ENCODE data around the gene FBLN2.

Gene FBLN2

DNA sequence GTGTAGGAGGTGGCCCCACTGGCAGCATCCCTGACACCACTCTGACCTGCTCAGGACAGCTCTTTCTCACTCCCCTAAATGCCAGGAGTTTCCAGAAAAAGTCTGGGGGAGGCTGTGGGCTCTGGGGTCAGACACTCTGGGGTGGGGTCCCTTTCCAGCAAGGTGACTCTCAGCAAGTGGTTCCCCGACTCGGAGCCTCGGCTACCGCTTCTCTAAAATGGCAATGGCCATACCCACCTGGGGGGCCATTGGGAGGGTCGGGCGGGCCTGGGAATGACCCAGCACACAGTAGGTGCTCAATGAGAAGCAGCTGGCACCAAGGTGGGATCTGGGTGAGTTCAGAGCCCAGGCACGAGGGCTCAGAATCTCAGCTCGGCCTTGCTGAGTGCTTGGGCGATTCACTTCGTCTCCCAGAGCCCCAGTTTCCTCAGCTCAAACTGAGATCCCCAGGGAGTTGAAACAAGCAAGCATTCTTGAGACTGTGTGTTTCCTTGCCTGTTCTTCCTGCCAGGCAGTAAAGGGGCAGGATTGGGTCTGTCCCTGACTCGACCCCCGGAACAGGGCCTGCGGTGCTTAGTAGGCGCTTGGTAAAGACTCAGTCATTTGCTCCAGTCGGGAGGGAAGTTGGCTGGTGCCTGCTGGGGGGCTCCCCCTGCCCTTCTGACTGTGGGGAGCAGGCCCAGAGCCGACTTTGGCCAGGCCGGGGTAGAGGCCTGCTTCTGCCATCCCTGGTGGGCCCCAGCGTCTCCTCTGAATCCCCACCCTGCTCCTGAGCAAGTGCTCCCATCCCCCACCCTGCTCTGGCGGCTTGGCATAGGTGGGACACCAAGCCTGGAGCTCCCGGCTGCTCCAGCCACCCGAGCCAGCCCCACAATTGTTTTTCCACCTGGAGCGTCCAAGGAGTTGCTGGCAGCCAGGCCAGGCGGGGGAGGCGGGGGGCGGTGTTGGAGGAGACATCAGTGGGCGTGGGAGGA is 32.9 kb upstream of the FBLN2 start:
- Histone ChIP-seq H2AFZ (ENCODE audit: low read depth) (no peak overlapping the region), H3K79me2 (ENCODE audit: insufficient read depth, low read depth) (no peaks in the 10 kb centered on the region), H4K20me1 (ENCODE audit: insufficient read depth) (no peaks in the 10 kb centered on the region), H3K27me3 (ENCODE audit: insufficient read depth, low read depth) (peaks cover 13% of the 10 kb centered on the region; the same call in 1 of the 2 replicates), H3K36me3 (ENCODE audit: insufficient read depth) (no peaks in the 10 kb centered on the region), H3K4me2 (no peak overlapping the region), H3K4me1 (ENCODE audit: low read depth, poor library complexity, severe bottlenecking) (no peaks in the 10 kb centered on the region), H3K4me3 (IDR thresholded peaks at IDR 0.05; ENCODE audit: insufficient read depth, low read depth, low read length) (no peak overlapping the region), H3K27ac (no peak overlapping the region), H3K9ac (no peak overlapping the region)
- TF ChIP-seq, protein P1, sequence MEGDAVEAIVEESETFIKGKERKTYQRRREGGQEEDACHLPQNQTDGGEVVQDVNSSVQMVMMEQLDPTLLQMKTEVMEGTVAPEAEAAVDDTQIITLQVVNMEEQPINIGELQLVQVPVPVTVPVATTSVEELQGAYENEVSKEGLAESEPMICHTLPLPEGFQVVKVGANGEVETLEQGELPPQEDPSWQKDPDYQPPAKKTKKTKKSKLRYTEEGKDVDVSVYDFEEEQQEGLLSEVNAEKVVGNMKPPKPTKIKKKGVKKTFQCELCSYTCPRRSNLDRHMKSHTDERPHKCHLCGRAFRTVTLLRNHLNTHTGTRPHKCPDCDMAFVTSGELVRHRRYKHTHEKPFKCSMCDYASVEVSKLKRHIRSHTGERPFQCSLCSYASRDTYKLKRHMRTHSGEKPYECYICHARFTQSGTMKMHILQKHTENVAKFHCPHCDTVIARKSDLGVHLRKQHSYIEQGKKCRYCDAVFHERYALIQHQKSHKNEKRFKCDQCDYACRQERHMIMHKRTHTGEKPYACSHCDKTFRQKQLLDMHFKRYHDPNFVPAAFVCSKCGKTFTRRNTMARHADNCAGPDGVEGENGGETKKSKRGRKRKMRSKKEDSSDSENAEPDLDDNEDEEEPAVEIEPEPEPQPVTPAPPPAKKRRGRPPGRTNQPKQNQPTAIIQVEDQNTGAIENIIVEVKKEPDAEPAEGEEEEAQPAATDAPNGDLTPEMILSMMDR (conservative IDR thresholded peaks at IDR 0.05; ENCODE audit: low read depth, low read length), result no peak

DNA sequence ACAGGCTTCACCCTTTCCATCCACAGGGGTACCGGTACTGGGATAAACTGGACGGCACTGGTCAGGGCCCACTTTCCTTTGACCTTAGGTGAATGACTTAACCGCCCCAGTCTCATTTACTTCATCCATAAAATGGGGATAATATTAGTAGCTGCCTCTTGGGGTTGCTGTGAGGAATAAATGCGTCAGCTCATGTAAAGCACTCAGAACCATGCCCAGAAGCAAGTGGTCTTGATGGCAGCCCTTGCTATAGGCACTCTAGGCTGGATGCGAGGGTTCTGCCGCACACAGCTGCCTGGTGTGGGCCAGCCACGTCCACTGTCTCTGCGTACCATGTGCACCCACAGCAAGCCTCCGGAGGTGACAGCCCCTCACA is 32.2 kb upstream of the FBLN2 start:
- no peak overlapping the region for H3K4me3 ChIP-seq (IDR thresholded peaks at IDR 0.05; ENCODE audit: insufficient read depth, low read depth, low read length)
- no peaks in the 10 kb centered on the region for H3K36me3 ChIP-seq (ENCODE audit: insufficient read depth)
- H3K27me3 ChIP-seq (ENCODE audit: insufficient read depth, low read depth), result peaks cover 13% of the 10 kb centered on the region; the same call in 1 of the 2 replicates
- no peaks in the 10 kb centered on the region for H3K4me1 ChIP-seq (ENCODE audit: low read depth, poor library complexity, severe bottlenecking)
- no peak overlapping the region for H3K4me2 ChIP-seq
- H2AFZ ChIP-seq (ENCODE audit: low read depth), result no peak overlapping the region
- no peaks in the 10 kb centered on the region for H3K79me2 ChIP-seq (ENCODE audit: insufficient read depth, low read depth)
- H4K20me1 ChIP-seq (ENCODE audit: insufficient read depth), result no peaks in the 10 kb centered on the region
- TF ChIP-seq, protein P1 (conservative IDR thresholded peaks at IDR 0.05; ENCODE audit: low read depth, low read length), result no peak
- H3K27ac ChIP-seq, result no peak overlapping the region
- H3K9ac ChIP-seq, result no peak overlapping the region

DNA sequence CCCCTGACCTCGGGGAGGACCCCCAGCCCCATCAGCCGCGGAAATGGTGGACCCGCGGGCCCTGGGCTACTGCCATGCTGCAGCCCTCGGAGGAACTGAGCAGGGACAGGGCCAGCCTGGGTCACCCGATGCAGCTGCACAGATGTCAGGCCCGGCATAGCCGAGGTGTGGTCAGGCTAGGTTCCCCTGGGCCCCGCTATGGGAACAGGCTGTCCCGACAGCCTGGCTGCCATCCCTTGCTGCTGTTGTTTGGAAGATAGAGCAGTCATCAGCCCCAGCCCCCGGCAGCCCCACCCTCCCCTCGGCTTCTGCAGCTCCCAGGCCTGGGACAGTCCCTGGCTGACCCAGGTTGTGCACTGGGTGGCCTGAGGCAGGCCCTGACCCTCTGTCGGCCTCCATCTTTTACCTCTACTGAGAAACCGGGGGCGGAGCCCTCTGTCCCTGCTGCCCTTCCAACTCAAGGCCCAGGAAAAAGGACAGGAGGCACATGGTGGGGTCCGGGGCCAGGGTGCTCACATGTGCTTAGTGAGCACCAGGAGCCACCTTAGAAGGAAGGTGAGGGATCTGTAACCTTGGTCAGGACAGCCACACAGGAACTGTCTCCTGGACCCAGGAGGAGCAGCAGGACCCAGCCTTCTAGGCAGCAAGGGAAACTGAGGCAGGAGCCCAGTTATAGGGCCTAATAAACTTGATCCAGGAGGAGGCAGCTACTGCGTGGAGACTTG is 31.5 kb upstream of the FBLN2 start:
- H3K27me3 ChIP-seq (ENCODE audit: insufficient read depth, low read depth), result peaks cover 13% of the 10 kb centered on the region; the same call in 1 of the 2 replicates
- no peaks in the 10 kb centered on the region for H3K79me2 ChIP-seq (ENCODE audit: insufficient read depth, low read depth)
- TF ChIP-seq, protein P1 (conservative IDR thresholded peaks at IDR 0.05; ENCODE audit: low read depth, low read length), result no peak
- H4K20me1 ChIP-seq (ENCODE audit: insufficient read depth), result no peaks in the 10 kb centered on the region
- H3K4me2 ChIP-seq, result no peak overlapping the region
- no peak overlapping the region for H3K9ac ChIP-seq
- no peak overlapping the region for H3K4me3 ChIP-seq (IDR thresholded peaks at IDR 0.05; ENCODE audit: insufficient read depth, low read depth, low read length)
- H3K36me3 ChIP-seq (ENCODE audit: insufficient read depth), result no peaks in the 10 kb centered on the region
- no peak overlapping the region for H2AFZ ChIP-seq (ENCODE audit: low read depth)
- H3K27ac ChIP-seq, result no peak overlapping the region
- no peaks in the 10 kb centered on the region for H3K4me1 ChIP-seq (ENCODE audit: low read depth, poor library complexity, severe bottlenecking)

DNA sequence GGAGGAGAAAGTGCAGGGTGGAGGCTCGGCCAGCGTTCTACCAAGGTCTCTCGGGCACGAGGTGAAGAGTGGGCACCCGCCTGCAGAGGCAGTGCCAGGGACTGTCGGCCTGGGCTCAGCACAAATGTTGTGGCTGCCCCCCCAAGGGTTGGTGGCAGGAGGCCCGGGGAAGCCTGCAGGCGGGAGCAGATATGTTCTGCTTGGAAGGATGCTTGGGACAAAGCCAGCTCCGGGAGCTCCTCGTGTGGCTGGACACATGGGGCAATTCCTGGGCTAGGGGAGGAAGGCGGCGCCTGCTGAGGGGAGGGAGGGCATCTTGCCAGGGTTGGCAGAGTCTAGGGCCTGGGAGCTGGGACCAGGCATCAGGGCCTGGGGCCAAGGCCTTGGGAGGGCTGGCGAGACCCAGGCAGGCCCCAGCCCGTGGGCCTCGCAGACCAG is 30.4 kb upstream of the FBLN2 start:
- TF ChIP-seq, protein P1 (conservative IDR thresholded peaks at IDR 0.05; ENCODE audit: low read depth, low read length), result no peak
- Histone ChIP-seq H3K79me2 (ENCODE audit: insufficient read depth, low read depth) (no peaks in the 10 kb centered on the region), H3K27me3 (ENCODE audit: insufficient read depth, low read depth) (peaks cover 13% of the 10 kb centered on the region; the same call in 1 of the 2 replicates)

More for the DNA sequence above, 30.4 kb upstream of the FBLN2 start:
- no peaks in the 10 kb centered on the region for H4K20me1 ChIP-seq (ENCODE audit: insufficient read depth)
- H3K27ac ChIP-seq, result no peak overlapping the region
- H3K9ac ChIP-seq, result no peak overlapping the region
- H3K36me3 ChIP-seq (ENCODE audit: insufficient read depth), result no peaks in the 10 kb centered on the region
- no peak overlapping the region for H2AFZ ChIP-seq (ENCODE audit: low read depth)
- H3K4me1 ChIP-seq (ENCODE audit: low read depth, poor library complexity, severe bottlenecking), result no peaks in the 10 kb centered on the region
- H3K4me3 ChIP-seq (IDR thresholded peaks at IDR 0.05; ENCODE audit: insufficient read depth, low read depth, low read length), result no peak overlapping the region
- H3K4me2 ChIP-seq, result no peak overlapping the region
